OCI-LY3 (cell line): ENCODE results near the gene KLHDC3.

ENCODE experiments used
- EZH2phosphoT487 ChIP-seq: fragments of 200-600 bp; shearing (Covaris generic); IDR thresholded peaks from 2 replicates; pipeline ENCODE4 v1.6.1; 2018; ENCODE audit warnings: antibody characterized with exemption, mixed run types, low read depth
- TF ChIP-seq, protein P1 (sequence below): fragments of 200-600, 300-600 bp; sonication (generic); IDR thresholded peaks from 2 replicates; pipeline ENCODE4 v1.5.1; 2014; ENCODE audit warnings: antibody characterized with exemption, low read length, low read depth

DNA sequence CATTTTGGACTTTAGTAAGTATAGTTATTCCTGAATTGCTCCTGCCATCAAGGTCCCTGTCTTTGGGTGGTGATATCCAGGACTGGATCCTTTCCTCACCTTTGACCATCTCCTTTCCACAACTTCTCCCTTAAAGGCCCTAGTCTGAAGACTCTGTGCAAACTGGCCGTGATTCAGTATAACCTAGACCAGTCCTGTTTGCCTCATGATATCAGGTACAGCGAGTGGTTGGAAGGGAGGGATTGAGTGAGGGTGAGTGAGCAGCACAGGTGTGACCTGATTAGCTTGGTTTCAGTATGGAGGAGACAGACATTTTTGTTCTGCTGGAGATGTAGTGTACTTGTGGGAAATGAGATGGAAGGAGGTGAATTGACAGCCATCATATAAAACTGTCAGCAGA lies 5.1 kb downstream of the KLHDC3 start:
- TF ChIP-seq, protein P1, sequence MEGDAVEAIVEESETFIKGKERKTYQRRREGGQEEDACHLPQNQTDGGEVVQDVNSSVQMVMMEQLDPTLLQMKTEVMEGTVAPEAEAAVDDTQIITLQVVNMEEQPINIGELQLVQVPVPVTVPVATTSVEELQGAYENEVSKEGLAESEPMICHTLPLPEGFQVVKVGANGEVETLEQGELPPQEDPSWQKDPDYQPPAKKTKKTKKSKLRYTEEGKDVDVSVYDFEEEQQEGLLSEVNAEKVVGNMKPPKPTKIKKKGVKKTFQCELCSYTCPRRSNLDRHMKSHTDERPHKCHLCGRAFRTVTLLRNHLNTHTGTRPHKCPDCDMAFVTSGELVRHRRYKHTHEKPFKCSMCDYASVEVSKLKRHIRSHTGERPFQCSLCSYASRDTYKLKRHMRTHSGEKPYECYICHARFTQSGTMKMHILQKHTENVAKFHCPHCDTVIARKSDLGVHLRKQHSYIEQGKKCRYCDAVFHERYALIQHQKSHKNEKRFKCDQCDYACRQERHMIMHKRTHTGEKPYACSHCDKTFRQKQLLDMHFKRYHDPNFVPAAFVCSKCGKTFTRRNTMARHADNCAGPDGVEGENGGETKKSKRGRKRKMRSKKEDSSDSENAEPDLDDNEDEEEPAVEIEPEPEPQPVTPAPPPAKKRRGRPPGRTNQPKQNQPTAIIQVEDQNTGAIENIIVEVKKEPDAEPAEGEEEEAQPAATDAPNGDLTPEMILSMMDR: no peak
- TF ChIP-seq EZH2phosphoT487: no peak
